Kidney (tissue), 14 donors: ENCODE data around the gene NCKAP5. TPM values are rescaled to one million over a fixed set of nuclear protein-coding genes. Genes with fewer than 3 reads are reported as not detected.

Source experiments
- DNase-seq, 5 donors: peaks; one replicate each; pipeline ENCODE4 v3.0.0-alpha.2; 2013 to 2020
- FAIRE-seq: peaks from 2 replicates; lab custom pipeline; 2012; peaks lifted over from hg19 to GRCh38; lab: Jason Lieb, UNC
- H3K27ac ChIP-seq, 2 donors: one replicate each; pipeline ENCODE4 v1.7.0; 2013; ENCODE audit warnings: low read depth in 2 of 2, low read length in 2 of 2, inconsistent platforms in 1 of 2
- H3K27me3 ChIP-seq: one replicate; pipeline ENCODE4 v1.7.1; 2013; ENCODE audit warnings: low read length, inconsistent platforms; ENCODE audit not compliant: control insufficient read depth, insufficient read depth
- H3K36me3 ChIP-seq, 3 donors: one replicate each; pipeline versions ENCODE4 v1.7.0 to v1.7.1; 2013; ENCODE audit warnings: low read length in 3 of 3, control low read depth in 1 of 3, inconsistent platforms in 1 of 3; ENCODE audit not compliant: insufficient read depth in 3 of 3, control insufficient read depth in 2 of 3
- H3K4me1 ChIP-seq, 3 donors: one replicate each; pipeline versions ENCODE4 v1.7.0 to v1.7.1; 2013; ENCODE audit warnings: low read length in 3 of 3, inconsistent platforms in 1 of 3, low read depth in 1 of 3; ENCODE audit not compliant: control insufficient read depth in 2 of 3, insufficient read depth in 2 of 3
- H3K4me3 ChIP-seq, 3 donors: one replicate each; pipeline versions ENCODE4 v1.7.0 to v1.8.1; 2013; ENCODE audit warnings: low read length in 3 of 3, control low read depth in 1 of 3, inconsistent platforms in 1 of 3
- H3K9ac ChIP-seq, 3 donors: one replicate each; pipeline versions ENCODE4 v1.7.0 to v1.7.1; 2013; ENCODE audit warnings: low read length in 3 of 3, control low read depth in 1 of 3, inconsistent platforms in 1 of 3
- H3K9me3 ChIP-seq, 3 donors: one replicate each; pipeline versions ENCODE4 v1.7.0 to v1.7.1; 2013; ENCODE audit warnings: low read length in 3 of 3, control low read depth in 1 of 3, inconsistent platforms in 1 of 3; ENCODE audit not compliant: control insufficient read depth in 2 of 3, insufficient read depth in 1 of 3
- intact Hi-C: fragments of 100-400 bp; cut with DNase I; formaldehyde crosslinking; loops from one replicate; pipeline ENCODE4 v1.11.1; 2022
- polyA plus RNA-seq: library from polyadenylated mRNA; stranded (reverse); fragments of 350-450 nt; fragmentation: Illumina TruSeq; extraction: RNeasy Lipid Tissue Mini Kit (QIAGEN cat#74804); gene quantifications from one replicate; pipeline ENCODE4 v1.2.3, GENCODE V29; 2014; ENCODE audit warnings: low read depth, low replicate concordance; ENCODE audit not compliant: insufficient read depth
- total RNA-seq: library from RNA; stranded (reverse); fragmentation: NEBNext Ultra II Directional; extraction: Animal tissue kit (Norgen Biotek cat#: 25700); gene quantifications from one replicate; pipeline ENCODE4 v1.2.1, GENCODE V29; 2021
- TF ChIP-seq, protein P1 (sequence below): IDR thresholded peaks from 3 replicates; pipeline ENCODE4 v1.5.1; 2012; ENCODE audit warnings: mild to moderate bottlenecking, moderate library complexity, borderline replicate concordance; ENCODE audit not compliant: insufficient read depth; ENCODE audit errors: extremely low read depth
- donor health status: control.
- donor health status: control.
- donor health status: control.
- donor health status: control.
- donor health status: control.
- donor health status: DM: yes; HTN: yes; CAD: no.
- donor health status: Normal renal cell carcinoma (clear cell type).

Gene NCKAP5
- total and polyA plus RNA-seq, 2 donors from 2014 or later = 1.8 to 2.9 TPM

DNA sequence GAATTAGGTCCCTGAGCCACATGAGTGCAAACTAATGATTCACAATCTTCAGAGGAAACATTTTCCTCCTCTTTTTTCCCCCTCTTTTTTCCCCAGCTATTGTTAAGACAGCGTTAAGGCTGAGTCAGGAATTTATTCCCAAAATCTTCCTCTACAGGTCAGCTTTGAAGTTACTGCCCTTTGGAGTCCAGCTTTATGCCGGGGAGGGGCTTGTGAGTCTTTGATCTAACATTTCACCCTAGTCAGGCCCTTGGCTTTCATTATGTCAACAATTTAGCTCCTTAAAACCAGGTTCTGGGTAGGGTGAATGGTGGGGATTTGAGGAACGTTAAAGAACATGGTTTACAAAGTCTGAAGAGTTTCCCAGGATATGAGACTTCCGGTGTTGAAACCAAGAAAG, 807.3 kb downstream of the NCKAP5 start:
- intact Hi-C loops = no loop called here
- Histone ChIP-seq H3K4me1 (no peaks in the 10 kb centered on the region), H3K4me3 (no peak overlapping the region), H3K9me3 (no peaks in the 10 kb centered on the region), H3K36me3 (no peaks in the 10 kb centered on the region), H3K27me3 (no peaks in the 10 kb centered on the region), H3K27ac (no peak overlapping the region), H3K9ac (no peak overlapping the region)
- TF ChIP-seq, protein P1, sequence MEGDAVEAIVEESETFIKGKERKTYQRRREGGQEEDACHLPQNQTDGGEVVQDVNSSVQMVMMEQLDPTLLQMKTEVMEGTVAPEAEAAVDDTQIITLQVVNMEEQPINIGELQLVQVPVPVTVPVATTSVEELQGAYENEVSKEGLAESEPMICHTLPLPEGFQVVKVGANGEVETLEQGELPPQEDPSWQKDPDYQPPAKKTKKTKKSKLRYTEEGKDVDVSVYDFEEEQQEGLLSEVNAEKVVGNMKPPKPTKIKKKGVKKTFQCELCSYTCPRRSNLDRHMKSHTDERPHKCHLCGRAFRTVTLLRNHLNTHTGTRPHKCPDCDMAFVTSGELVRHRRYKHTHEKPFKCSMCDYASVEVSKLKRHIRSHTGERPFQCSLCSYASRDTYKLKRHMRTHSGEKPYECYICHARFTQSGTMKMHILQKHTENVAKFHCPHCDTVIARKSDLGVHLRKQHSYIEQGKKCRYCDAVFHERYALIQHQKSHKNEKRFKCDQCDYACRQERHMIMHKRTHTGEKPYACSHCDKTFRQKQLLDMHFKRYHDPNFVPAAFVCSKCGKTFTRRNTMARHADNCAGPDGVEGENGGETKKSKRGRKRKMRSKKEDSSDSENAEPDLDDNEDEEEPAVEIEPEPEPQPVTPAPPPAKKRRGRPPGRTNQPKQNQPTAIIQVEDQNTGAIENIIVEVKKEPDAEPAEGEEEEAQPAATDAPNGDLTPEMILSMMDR = no peak
- FAIRE-seq (no peak), DNase-seq (no peak)

GRCh38 chr2:132760405-132760804, 807.9 kb downstream of the NCKAP5 start:
- no peak overlapping the region for H3K27ac ChIP-seq
- TF ChIP-seq, protein P1 = no peak
- H3K9me3 ChIP-seq = no peaks in the 10 kb centered on the region
- FAIRE-seq (no peak), DNase-seq (no peak)
- no peaks in the 10 kb centered on the region for H3K27me3 ChIP-seq
- no peaks in the 10 kb centered on the region for H3K4me1 ChIP-seq
- H3K9ac ChIP-seq = no peak overlapping the region
- intact Hi-C loops = no loop called here
- H3K4me3 ChIP-seq = no peak overlapping the region
- no peaks in the 10 kb centered on the region for H3K36me3 ChIP-seq

DNA sequence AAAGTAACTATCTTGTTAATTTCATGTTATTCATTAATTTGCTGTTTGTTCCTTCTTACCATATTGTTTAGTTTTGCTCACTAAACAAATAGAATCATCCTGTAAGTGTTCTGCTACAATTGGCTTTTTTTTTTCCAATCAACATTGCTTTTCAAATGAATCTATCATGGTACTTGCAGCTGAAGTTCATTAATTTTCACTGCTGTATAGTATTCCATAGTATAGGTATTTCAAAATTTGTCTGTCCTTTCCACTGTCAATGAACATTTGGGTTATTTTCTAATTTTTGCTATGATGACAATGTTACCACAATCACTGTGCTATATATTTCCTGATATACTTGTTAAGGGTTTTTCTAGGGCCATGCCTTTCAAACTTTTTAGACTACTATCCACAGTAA, 809.3 kb downstream of the NCKAP5 start:
- no peaks in the 10 kb centered on the region for H3K4me1 ChIP-seq
- no peak overlapping the region for H3K9ac ChIP-seq
- FAIRE-seq = no peak
- H3K27ac ChIP-seq = no peak overlapping the region
- no peak overlapping the region for H3K4me3 ChIP-seq
- H3K36me3 ChIP-seq = no peaks in the 10 kb centered on the region
- H3K27me3 ChIP-seq = no peaks in the 10 kb centered on the region
- TF ChIP-seq, protein P1 = no peak
- no peak for DNase-seq
- intact Hi-C loops = no loop called here
- no peaks in the 10 kb centered on the region for H3K9me3 ChIP-seq

- no peaks in the 10 kb centered on the region for H3K4me1 ChIP-seq
- H3K4me3 ChIP-seq = no peak overlapping the region
- no peaks in the 10 kb centered on the region for H3K27me3 ChIP-seq
- intact Hi-C loops = no loop called here
- no peak for FAIRE-seq
- DNase-seq = no peak
- H3K9me3 ChIP-seq = no peaks in the 10 kb centered on the region
- H3K36me3 ChIP-seq = no peaks in the 10 kb centered on the region
- H3K9ac ChIP-seq = no peak overlapping the region
- H3K27ac ChIP-seq = no peak overlapping the region
- TF ChIP-seq, protein P1 = no peak
Measured at GRCh38 chr2:132757676-132758075, 810.6 kb downstream of the NCKAP5 start.
